Spleen (tissue), 11 donors: ENCODE data around the gene TRAPPC4. TPM values are rescaled to one million over a fixed set of nuclear protein-coding genes. Genes with fewer than 3 reads are reported as not detected.
"Not testable (repeated sequence)": the region's sequence is repeated elsewhere in the genome, so short reads cannot be mapped to it uniquely, and the experiment has no call there.

Experiments
- DNase-seq: peaks from one replicate; pipeline ENCODE4 v3.0.0-alpha.2; 2020
- H3K27ac ChIP-seq, 8 donors: fragments of 200-600 bp; sonication (generic) in 7 of 8; 1 replicate in 4 of 8; 2 replicates in 4 of 8; pipeline versions ENCODE4 v1.5.0 to v1.8.0; 2016 to 2021; ENCODE audit warnings: inconsistent platforms in 4 of 8, mild to moderate bottlenecking in 4 of 8, moderate library complexity in 1 of 8
- H3K27me3 ChIP-seq, 7 donors: fragments of 200-600 bp; sonication (generic) in 6 of 7; replicated peaks in 1 of 7; 1 replicate in 4 of 7; 2 replicates in 3 of 7; pipeline versions ENCODE4 v1.5.0 to v1.8.0; 2016 to 2021; ENCODE audit warnings: inconsistent platforms in 3 of 7, mild to moderate bottlenecking in 1 of 7
- H3K36me3 ChIP-seq, 6 donors: fragments of 200-600 bp; sonication (generic) in 5 of 6; 1 replicate in 4 of 6; 2 replicates in 2 of 6; pipeline versions ENCODE4 v1.5.0 to v1.8.0; 2016 to 2021; ENCODE audit warnings: inconsistent platforms in 2 of 6
- H3K4me1 ChIP-seq, 6 donors: fragments of 200-600 bp; sonication (generic) in 5 of 6; 1 replicate in 3 of 6; 2 replicates in 3 of 6; pipeline versions ENCODE4 v1.5.0 to v1.8.0; 2016 to 2021; ENCODE audit warnings: inconsistent platforms in 3 of 6
- H3K4me3 ChIP-seq, 8 donors: fragments of 200-600 bp; sonication (generic) in 7 of 8; 1 replicate in 4 of 8; 2 replicates in 4 of 8; pipeline versions ENCODE4 v1.5.0 to v1.8.0; 2016 to 2021; ENCODE audit warnings: inconsistent platforms in 4 of 8, mild to moderate bottlenecking in 4 of 8, moderate library complexity in 2 of 8
- H3K9me3 ChIP-seq, 8 donors: fragments of 200-600 bp; sonication (generic) in 7 of 8; 1 replicate in 4 of 8; 2 replicates in 4 of 8; pipeline versions ENCODE4 v1.5.0 to v1.8.0; 2016 to 2021; ENCODE audit warnings: inconsistent platforms in 4 of 8
- POLR2A ChIP-seq, 3 donors: fragments of 450-650 bp; IDR thresholded peaks; one replicate each; pipeline ENCODE4 v1.5.1; 2017; ENCODE audit warnings: antibody characterized with exemption in 3 of 3, mild to moderate bottlenecking in 1 of 3
- POLR2AphosphoS5 ChIP-seq, 3 donors: sonication (generic); formaldehyde crosslinking; IDR thresholded peaks; one replicate each; pipeline ENCODE4 v1.5.1; 2017; ENCODE audit warnings: antibody characterized with exemption in 3 of 3
- whole genome bisulfite sequencing, 5 donors: extraction: QIAGEN DNeasy Blood & Tissue Kit in 3 of 5; methylation state at CpG; one replicate each; pipeline versions ENCODE4 v1.1.5 to v1.1.7; 2013 to 2018; 5-methylcytosine and 5-hydroxymethylcytosine counted together
- intact Hi-C: fragments of 100-400 bp; cut with DNase I; formaldehyde crosslinking; loops from one replicate; pipeline ENCODE4 v1.15.0; 2023; ENCODE audit warnings: low total_unique reads
- polyA plus RNA-seq, 3 donors: library from polyadenylated mRNA; stranded (reverse); fragments of 200-250 nt; gene quantifications; one replicate each; pipeline ENCODE4 v1.2.1, GENCODE V29; 2013
- total RNA-seq, 7 donors: library from RNA; depleted of rRNA in 3 of 7; stranded (reverse); fragments of >200 nt in 3 of 7; fragmentation: NEBNext Ultra II Directional in 4 of 7; extraction: Animal tissue kit (Norgen Biotek cat#: 25700) in 4 of 7; gene quantifications; one replicate each; pipeline versions ENCODE4 v1.1.0 to v1.2.1, GENCODE V29; 2016 to 2021
- TF ChIP-seq, protein P1 (sequence below), 11 experiments: fragments of 200-600 bp in 7 of 11; fragments of 450-650 bp in 4 of 11; sonication (generic) in 4 of 11; IDR thresholded peaks in 8 of 11; conservative IDR thresholded peaks in 3 of 11; 1 replicate in 7 of 11; 2 replicates in 4 of 11; pipeline versions ENCODE4 v1.4.0 to v1.8.0; 2016 to 2021; ENCODE audit warnings: antibody characterized with exemption in 11 of 11, inconsistent platforms in 4 of 11, mild to moderate bottlenecking in 1 of 11
- donor health status: healthy with polysubstance abuse.
- donor health status: DM: no; HTN: no; CAD: no; lungs with moderate emphysema.
- donor health status: DM: no; HTN: no; CAD: no.
- donor health status: Bipolar disorder and iron deficiency.
- donor health status: healthy.
- donor health status: DM: no; HTN: no; CAD: no.
- donor health status: DM: yes; HTN: yes; CAD: no.

TRAPPC4 gene
- total and polyA plus RNA-seq, 10 donors = 33.1 to 61.8 (median 53.5) TPM

- TF ChIP-seq, protein P1, sequence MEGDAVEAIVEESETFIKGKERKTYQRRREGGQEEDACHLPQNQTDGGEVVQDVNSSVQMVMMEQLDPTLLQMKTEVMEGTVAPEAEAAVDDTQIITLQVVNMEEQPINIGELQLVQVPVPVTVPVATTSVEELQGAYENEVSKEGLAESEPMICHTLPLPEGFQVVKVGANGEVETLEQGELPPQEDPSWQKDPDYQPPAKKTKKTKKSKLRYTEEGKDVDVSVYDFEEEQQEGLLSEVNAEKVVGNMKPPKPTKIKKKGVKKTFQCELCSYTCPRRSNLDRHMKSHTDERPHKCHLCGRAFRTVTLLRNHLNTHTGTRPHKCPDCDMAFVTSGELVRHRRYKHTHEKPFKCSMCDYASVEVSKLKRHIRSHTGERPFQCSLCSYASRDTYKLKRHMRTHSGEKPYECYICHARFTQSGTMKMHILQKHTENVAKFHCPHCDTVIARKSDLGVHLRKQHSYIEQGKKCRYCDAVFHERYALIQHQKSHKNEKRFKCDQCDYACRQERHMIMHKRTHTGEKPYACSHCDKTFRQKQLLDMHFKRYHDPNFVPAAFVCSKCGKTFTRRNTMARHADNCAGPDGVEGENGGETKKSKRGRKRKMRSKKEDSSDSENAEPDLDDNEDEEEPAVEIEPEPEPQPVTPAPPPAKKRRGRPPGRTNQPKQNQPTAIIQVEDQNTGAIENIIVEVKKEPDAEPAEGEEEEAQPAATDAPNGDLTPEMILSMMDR (IDR thresholded peaks at IDR 0.05 in 8 of 11, conservative IDR thresholded peaks at IDR 0.05 in 3 of 11) = no peak
- no peak for TF ChIP-seq POLR2A (IDR thresholded peaks at IDR 0.05)
- TF ChIP-seq POLR2AphosphoS5 (IDR thresholded peaks at IDR 0.05) = no peak
- H3K4me3 ChIP-seq = no peak overlapping the region
- no peaks in the 10 kb centered on the region for H3K36me3 ChIP-seq
- peak; percentile 13 for DNase-seq
- no peaks in the 10 kb centered on the region for H3K9me3 ChIP-seq
- no peak overlapping the region for H3K27ac ChIP-seq
- intact Hi-C loops = no loop called here
- H3K27me3 ChIP-seq = no peaks in the 10 kb centered on the region
- 87 to 93% (median 92%) methylated on average over 5 of the region's 5 CpGs for WGBS, 5 donors
- H3K4me1 ChIP-seq = peaks cover 0 to 8% (median 0%) of the 10 kb centered on the region in 6 donors
Measured at GRCh38 chr11:119038884-119039283, 20.3 kb downstream of the TRAPPC4 start.

- DNase-seq = peak; percentile 39
- H3K36me3 ChIP-seq, H3K4me3 ChIP-seq, H3K27ac ChIP-seq, H3K27me3 ChIP-seq, H3K4me1 ChIP-seq, H3K9me3 ChIP-seq, intact Hi-C loops: not testable (repeated sequence)
- 11 to 40% (median 23%) methylated on average over 7 to 11 of the region's 11 CpGs for WGBS, 5 donors
Measured at GRCh38 chr11:119039471-119039870, 20.9 kb downstream of the TRAPPC4 start.

GRCh38 chr11:119041821-119042514 lies 23.4 kb downstream of the TRAPPC4 start:
- intact Hi-C loops = no loop called here
- H3K9me3 ChIP-seq = no peaks in the 10 kb centered on the region
- peaks cover 0 to 29% (median 20%) of the 10 kb centered on the region in 6 donors for H3K36me3 ChIP-seq
- WGBS, 5 donors = 81 to 93% (median 91%) methylated on average over 4 of the region's 4 CpGs
- no peaks in the 10 kb centered on the region for H3K27me3 ChIP-seq
- no peak for TF ChIP-seq POLR2AphosphoS5 (IDR thresholded peaks at IDR 0.05)
- TF ChIP-seq POLR2A (IDR thresholded peaks at IDR 0.05) = no peak
- TF ChIP-seq, protein P1 (IDR thresholded peaks at IDR 0.05 in 8 of 11, conservative IDR thresholded peaks at IDR 0.05 in 3 of 11) = no peak
- no peak for DNase-seq
- no peak overlapping the region for H3K4me3 ChIP-seq
- no peak overlapping the region for H3K27ac ChIP-seq
- H3K4me1 ChIP-seq = peaks cover 0 to 8% (median 0%) of the 10 kb centered on the region in 6 donors

GRCh38 chr11:119042927-119043326 lies 24.4 kb downstream of the TRAPPC4 start:
- peaks cover 0 to 38% (median 29%) of the 10 kb centered on the region in 6 donors for H3K36me3 ChIP-seq
- intact Hi-C loops = no loop called here
- 89 to 96% (median 92%) methylated on average over 9 of the region's 9 CpGs for WGBS, 5 donors
- DNase-seq = peak; percentile 21
- no peak overlapping the region for H3K4me3 ChIP-seq
- peaks cover 0 to 8% (median 0%) of the 10 kb centered on the region in 6 donors for H3K4me1 ChIP-seq
- H3K27me3 ChIP-seq = no peaks in the 10 kb centered on the region
- no peak for TF ChIP-seq POLR2AphosphoS5 (IDR thresholded peaks at IDR 0.05)
- TF ChIP-seq POLR2A (IDR thresholded peaks at IDR 0.05) = no peak
- TF ChIP-seq, protein P1 (IDR thresholded peaks at IDR 0.05 in 8 of 11, conservative IDR thresholded peaks at IDR 0.05 in 3 of 11) = no peak
- no peaks in the 10 kb centered on the region for H3K9me3 ChIP-seq
- H3K27ac ChIP-seq = no peak overlapping the region
